ENCODE data around the gene TOX3. TPM values are rescaled to one million over a fixed set of nuclear protein-coding genes. Genes with fewer than 3 reads are reported as not detected.

The TOX3 gene
- total and polyA plus RNA-seq, 2 of the 8 experiments (the other 6 are each of a cell fraction or from before 2014, with no cell fraction given), result 16.7 to 31.2 TPM

DNA sequence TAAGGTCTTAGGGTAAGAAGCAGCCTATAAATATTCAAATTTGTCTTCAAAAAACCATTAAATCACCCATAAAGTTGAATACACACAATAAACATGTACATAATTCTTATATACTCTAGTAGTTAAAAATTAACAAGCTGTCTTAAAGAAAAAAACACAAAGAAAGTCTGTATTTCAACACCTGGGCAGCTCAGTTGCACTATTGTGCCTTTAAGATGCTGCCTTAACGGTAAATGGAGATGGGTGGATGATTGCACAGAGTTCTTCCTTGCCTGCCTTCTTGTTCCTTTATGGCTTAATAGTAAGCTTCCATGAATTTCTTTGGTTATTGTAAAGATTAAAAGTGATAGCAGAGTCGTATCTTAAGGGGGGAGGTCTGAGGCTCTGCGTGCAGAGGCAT, 105.1 kb downstream of the TOX3 start:
- no peak overlapping the region for H3K4me2 ChIP-seq (ENCODE audit: insufficient read depth in 1 of 2, low read depth in 2 of 2, low read length in 2 of 2)
- no peak overlapping the region for H4K91ac ChIP-seq (replicated peaks; ENCODE audit: insufficient read length, low read length)
- H2BK15ac ChIP-seq (ENCODE audit: low read length), result no peak overlapping the region
- H2BK20ac ChIP-seq (ENCODE audit: low read length), result no peak overlapping the region
- no peaks in the 10 kb centered on the region for H3K79me1 ChIP-seq (ENCODE audit: low read depth, low read length)
- no peak overlapping the region for H3K18ac ChIP-seq (ENCODE audit: extremely low read depth, low read length)
- no peak overlapping the region for H3K27ac ChIP-seq (ENCODE audit: low read depth, low read length)
- H2AK5ac ChIP-seq (ENCODE audit: low read depth, low read length), result no peak overlapping the region
- DNase-seq (ENCODE audit: low read depth in 1 of 2, low spot score in 2 of 2) (no peak), FAIRE-seq (no peak)
- H4K5ac ChIP-seq (ENCODE audit: insufficient read length, low read depth, low read length), result no peak overlapping the region
- H3K9ac ChIP-seq (replicated peaks in 1 of 4; ENCODE audit: extremely low read depth in 1 of 4, low read depth in 3 of 4, low read length in 3 of 4), result no peak overlapping the region
- no peak overlapping the region for H2BK120ac ChIP-seq (replicated peaks; ENCODE audit: low read depth, low read length)
- H2BK5ac ChIP-seq (ENCODE audit: low read depth, low read length), result no peak overlapping the region
- H3K23me2 ChIP-seq (ENCODE audit: low read depth, low read length), result no peaks in the 10 kb centered on the region
- H3K79me2 ChIP-seq (ENCODE audit: control insufficient read depth in 1 of 2, insufficient read depth in 2 of 2, low read length in 2 of 2), result no peaks in the 10 kb centered on the region
- ChIA-PET POLR2A (ENCODE audit: partially characterized antibody) (interaction anchor here (1.1 kb wide), 1 partner anchor 23 kb away, joined by 3 read pairs; no protein-coding TSS in a partner anchor), CTCF (ENCODE audit: partially characterized antibody) (no interaction called here)
- H3K4me3 ChIP-seq (ENCODE audit: extremely low read depth in 1 of 4, insufficient read depth in 2 of 4, low read depth in 3 of 4, low read length in 4 of 4), result no peak overlapping the region
- H3K56ac ChIP-seq (replicated peaks; ENCODE audit: insufficient read length, low read depth, low read length), result no peak overlapping the region
- peaks cover 0 to 2% of the 10 kb centered on the region in 2 experiments for H4K20me1 ChIP-seq (replicated peaks in 1 of 2; ENCODE audit: control insufficient read depth in 1 of 2, insufficient read depth in 2 of 2, low read length in 2 of 2)
- no peak overlapping the region for H4K8ac ChIP-seq (ENCODE audit: extremely low read depth, insufficient read depth, low read length)
- H3K4ac ChIP-seq (replicated peaks; ENCODE audit: insufficient read length, low read depth, low read length), result no peak overlapping the region
- no peak overlapping the region for H3K23ac ChIP-seq (ENCODE audit: insufficient read length)
- no peak overlapping the region for H2AFZ ChIP-seq (ENCODE audit: low read length)
- TF ChIP-seq TCF12 (IDR thresholded peaks at IDR 0.05; ENCODE audit: low read depth, low read length) (no peak), NRF1 (IDR thresholded peaks at IDR 0.05; ENCODE audit: low read depth, low read length) (no peak), SIX5 (IDR thresholded peaks at IDR 0.05; ENCODE audit: low read depth, low read length) (no peak), CBX5 (IDR thresholded peaks at IDR 0.05; ENCODE audit: low read depth, low read length) (no peak), RBBP5 (IDR thresholded peaks at IDR 0.05; ENCODE audit: borderline replicate concordance, low read depth, low read length) (no peak), JUN (IDR thresholded peaks at IDR 0.05; ENCODE audit: low read depth, low read length) (no peak), CHD1 (IDR thresholded peaks at IDR 0.05; ENCODE audit: low read depth, low read length) (no peak), FOSL1 (IDR thresholded peaks at IDR 0.05; ENCODE audit: insufficient read depth, low read depth, low read length) (no peak)
- H3K14ac ChIP-seq (ENCODE audit: insufficient read length), result no peak overlapping the region
- no peaks in the 10 kb centered on the region for H3K27me3 ChIP-seq (replicated peaks in 1 of 4; ENCODE audit: control insufficient read depth in 3 of 4, extremely low read depth in 1 of 4, insufficient read depth in 3 of 4, low read length in 3 of 4)
- no peak overlapping the region for H2BK12ac ChIP-seq (ENCODE audit: low read depth, low read length)
- H3K4me1 ChIP-seq (replicated peaks in 1 of 4; ENCODE audit: control insufficient read depth in 3 of 4, insufficient read depth in 4 of 4, low read length in 3 of 4), result peaks cover 0 to 8% (median 6%) of the 10 kb centered on the region in 4 experiments; a peak in 5 of 7 replicates
- H3K9me3 ChIP-seq (ENCODE audit: insufficient read depth in 2 of 2, low read depth in 1 of 2, low read length in 1 of 2), result peaks cover 3 to 4% of the 10 kb centered on the region in 2 experiments; a peak in 2 of 4 replicates
- 96% methylated on average over 3 of the region's 3 CpGs; no CpG with 5 or more reads in 1 of the 2 experiments for WGBS, 2 experiments (ENCODE audit: extremely low coverage in 1 of 2, insufficient coverage in 1 of 2, insufficient read length in 1 of 2, insufficient replicate concordance in 2 of 2, low coverage in 1 of 2, low lambda C conversion rate in 2 of 2, missing lambda C conversion rate in 1 of 2)
- peaks cover 13 to 79% (median 36%) of the 10 kb centered on the region in 4 experiments for H3K36me3 ChIP-seq (ENCODE audit: control insufficient read depth in 2 of 4, insufficient read depth in 4 of 4, low read length in 3 of 4)

All from H1 (cell line).